ENCODE measurements around the gene DISP3.

- TF ChIP-seq CTCF (optimal IDR thresholded peaks at IDR 0.05 in 1 of 3, IDR thresholded peaks at IDR 0.05 in 1 of 3, conservative IDR thresholded peaks at IDR 0.05 in 1 of 3; ENCODE audit: extremely low read depth in 1 of 3, insufficient read depth in 2 of 3, low read length in 3 of 3) (no peak), EZH2 (IDR thresholded peaks at IDR 0.05; ENCODE audit: low read length) (no peak)
These were observed 13.3 kb downstream of the DISP3 start for GRCh38 chr1:11492235-11492634.
